HG02973 (cell line): ENCODE measurements around the gene JPH3.

Experiments used
- ATAC-seq: cut with Tn5 transposase; IDR thresholded peaks from one replicate; pipeline ENCODE4 v1.9.1; 2021; ENCODE audit warnings: moderate library complexity; ENCODE audit not compliant: unreplicated experiment

Gene JPH3

DNA sequence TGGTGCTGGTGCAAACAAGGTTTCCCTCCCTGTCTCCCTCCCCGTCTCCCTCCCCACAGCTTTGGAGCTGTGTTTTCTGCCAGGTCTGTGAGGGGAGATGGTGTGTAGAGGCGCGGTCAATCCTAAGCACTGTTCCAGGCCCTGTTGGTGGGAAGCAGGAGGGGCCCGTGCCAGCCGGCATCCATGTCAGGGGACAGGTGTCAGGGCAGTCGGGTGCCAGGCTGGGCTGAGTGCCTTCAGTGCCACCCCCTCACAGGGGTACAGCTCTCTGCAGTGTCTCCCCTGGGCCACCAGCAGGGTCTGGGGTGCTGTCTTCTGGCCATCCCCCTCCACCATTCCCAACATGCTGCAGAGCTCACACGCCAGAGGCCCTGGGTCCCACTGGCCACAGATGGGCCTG, 89.9 kb downstream of the JPH3 start:
- no peak for ATAC-seq

DNA sequence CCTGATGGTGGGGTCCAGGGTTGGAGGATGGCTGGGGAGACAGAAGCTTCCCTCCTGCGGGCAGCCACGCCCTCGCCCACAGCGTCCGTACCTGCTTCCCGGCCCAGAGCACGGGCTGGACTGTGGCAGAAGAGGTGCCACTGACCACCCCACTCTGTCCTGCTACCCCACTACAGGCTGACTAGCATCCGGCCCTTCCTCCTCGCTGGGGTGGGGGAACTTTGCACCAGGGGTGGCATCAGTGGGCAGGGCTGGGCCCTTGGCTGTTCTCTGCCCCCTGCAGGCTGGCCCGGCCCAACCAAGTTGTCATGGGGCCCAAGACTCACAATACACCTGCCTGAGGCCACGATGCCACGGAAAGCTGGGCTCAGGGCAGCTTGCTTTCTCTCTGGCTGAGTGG, 90.4 kb downstream of the JPH3 start:
- ATAC-seq: no peak

DNA sequence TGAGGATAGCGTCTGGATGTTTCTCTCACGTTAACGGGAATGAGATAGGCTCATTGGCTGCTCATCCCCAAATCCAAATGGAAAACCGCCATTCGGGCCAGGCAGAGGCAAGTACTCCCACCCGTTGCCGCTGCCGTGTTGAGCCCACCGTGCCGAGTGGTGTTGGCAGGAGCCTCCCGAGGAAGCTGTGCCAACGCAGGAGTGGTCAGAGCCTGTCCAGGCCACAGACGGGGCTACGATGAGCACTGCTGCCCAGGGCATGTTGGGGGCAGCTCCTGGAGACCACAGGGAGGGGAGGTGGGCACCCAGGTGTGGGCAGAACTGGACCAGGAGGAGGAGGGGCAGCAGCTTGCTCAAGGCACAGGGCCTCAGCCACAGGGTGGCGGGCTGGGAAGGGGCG, 91.5 kb downstream of the JPH3 start:
- no peak for ATAC-seq

DNA sequence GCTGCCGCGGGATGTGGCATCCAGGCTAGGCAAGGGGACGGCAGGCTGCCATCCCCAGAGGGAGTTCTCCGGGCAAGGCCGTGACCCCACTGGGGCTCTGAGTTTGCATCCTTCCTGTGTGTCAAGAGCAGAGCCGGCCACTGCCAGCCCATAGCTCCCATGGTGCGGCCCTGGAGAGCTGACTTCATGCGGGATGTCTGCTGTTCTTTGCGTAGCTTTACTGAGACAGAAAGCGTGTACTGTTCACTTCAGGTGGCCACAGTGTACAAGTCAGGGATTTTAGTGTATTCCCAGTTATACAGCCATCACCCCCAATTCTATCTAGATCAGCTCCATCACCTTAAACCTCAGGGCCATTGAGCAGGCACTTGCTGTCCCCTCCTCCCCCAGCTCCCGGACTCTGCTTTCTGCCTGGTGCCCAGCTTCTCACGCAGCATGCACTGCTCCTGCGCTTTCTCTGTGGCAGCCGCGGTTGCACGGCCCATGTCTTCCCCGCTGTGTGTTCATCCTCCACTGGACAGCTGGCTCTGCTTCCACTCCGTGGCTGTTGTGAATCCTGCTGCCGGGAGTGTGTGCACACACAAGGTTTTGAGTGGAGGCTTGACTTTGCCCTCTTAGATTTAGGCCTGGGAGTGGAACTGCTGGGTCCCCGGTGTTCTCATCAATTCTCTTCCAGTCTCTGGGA, 92.3 kb downstream of the JPH3 start:
- ATAC-seq: no peak

DNA sequence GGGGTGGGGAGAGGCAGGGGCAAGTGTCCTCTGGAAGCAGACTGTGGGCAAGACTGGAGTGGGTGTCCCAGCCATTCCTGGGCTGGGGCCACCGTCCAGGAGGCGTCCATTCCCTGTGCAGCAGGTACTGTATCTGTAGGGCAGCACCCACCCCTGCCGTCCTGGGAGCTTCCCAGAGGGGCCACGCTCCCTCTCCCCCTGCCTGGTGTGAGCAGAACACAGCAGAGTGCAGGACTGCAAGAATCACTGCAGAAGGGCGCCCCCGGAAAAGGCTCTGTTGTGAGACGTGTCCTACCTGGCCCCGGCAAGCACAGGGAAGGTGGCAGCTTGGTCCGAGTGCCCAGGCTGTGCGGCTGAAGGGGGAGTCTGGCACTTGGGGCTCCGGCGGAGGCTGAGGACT, 93.2 kb downstream of the JPH3 start:
- ATAC-seq: no peak

DNA sequence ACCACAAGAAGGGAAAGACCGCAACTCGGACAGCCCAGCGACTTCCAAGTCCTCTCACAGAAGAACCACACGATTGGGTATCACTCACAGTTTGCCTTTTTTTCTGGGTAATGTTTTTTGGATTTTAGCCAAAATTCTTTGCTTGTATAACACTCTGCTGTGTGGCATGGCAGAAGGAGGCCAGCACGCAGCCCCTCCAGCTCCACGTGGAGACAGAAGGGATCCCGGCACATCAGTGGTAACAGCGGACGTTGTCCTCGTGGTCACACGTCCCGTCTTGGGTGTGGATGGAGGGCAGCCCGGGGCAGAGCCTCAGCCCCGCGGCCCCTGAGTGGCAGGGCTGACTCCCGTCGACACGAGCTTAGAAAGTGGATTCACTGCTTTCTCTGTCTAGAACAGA, 94.4 kb downstream of the JPH3 start:
- no peak for ATAC-seq

DNA sequence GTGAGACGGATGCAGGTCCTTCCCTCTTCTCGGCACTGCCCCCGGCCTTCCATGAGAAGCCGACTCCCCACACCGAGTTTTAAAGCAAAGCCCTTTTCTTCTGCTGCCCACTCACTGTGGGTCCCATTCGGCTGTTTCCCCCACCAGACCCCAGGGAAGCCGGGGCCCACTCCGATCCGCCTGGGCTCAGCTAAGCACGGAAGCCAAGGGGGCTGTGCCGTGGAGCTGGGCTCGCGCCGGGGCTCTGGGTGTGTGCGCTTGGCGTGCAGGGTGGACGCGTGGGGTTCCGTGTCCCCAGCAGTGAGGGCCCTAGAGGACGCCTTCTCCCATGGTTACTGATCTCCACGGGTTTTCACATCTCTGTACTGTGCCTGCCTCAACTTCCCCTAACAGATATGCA, 94.9 kb downstream of the JPH3 start:
- ATAC-seq: no peak

DNA sequence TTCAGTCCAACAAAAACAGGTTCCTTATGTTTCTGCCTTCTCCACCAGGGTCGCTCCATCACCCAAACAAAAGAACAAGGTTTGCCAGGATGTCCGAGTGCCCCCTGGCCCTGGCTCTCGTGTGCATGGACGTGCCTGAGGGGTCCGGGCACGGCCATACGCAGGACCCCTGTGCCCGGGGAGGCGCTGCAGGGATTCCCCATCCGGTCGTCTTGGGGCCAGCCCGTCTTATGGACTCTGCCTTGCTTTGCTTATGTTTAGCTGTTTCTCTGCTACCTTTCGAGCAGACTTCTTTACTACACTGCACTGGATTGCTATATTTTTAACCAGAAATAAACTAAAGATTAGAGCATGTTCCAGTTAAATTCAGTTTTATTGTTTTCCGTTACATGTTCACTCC, 95.5 kb downstream of the JPH3 start:
- no peak for ATAC-seq

DNA sequence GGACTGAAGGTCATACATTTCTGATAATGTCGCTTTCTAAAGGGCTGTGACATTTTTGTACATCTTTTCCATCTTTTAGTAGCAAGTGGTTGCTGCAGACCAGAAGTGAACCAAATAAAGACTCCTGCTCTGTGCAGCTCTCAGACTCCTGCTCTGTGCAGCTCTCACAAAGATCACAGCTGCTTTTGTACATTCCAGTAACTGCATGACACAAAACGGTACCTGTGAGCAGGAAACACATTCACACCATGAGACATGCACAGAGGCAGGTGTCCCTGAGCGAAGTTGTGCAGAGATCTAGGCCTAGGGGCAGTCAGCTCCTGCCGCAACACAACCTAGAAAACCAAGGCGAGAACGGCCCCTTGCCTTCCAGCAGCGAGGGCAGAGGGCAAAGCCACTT, 95.9 kb downstream of the JPH3 start:
- peak; percentile 38 for ATAC-seq

DNA sequence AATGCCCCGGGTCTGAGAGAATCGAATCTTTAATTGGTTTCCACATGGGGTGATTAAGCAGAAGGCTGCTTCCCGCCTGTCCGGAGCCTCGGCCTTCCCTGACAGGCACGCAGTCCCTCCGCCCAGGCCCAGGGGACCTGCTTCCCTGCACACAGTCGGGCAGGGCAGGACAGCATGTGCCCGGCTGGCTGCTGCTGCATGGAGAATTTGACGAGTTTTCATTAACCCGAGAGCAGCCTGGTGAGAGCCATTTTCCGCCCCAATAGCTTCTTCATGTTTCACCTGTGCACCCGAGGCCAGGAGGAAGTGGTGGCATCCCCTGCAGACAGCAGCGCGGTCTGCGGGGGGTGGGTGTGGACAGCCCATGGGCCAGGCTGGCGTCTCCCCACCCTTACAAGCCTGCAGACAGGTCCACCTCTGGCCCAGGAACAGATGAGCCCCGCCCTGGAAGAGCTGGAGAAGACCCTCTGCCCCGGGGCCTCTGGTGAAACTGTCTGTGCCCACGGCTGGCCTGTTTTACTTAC, 96.4 kb downstream of the JPH3 start:
- ATAC-seq: peak; percentile 27

DNA sequence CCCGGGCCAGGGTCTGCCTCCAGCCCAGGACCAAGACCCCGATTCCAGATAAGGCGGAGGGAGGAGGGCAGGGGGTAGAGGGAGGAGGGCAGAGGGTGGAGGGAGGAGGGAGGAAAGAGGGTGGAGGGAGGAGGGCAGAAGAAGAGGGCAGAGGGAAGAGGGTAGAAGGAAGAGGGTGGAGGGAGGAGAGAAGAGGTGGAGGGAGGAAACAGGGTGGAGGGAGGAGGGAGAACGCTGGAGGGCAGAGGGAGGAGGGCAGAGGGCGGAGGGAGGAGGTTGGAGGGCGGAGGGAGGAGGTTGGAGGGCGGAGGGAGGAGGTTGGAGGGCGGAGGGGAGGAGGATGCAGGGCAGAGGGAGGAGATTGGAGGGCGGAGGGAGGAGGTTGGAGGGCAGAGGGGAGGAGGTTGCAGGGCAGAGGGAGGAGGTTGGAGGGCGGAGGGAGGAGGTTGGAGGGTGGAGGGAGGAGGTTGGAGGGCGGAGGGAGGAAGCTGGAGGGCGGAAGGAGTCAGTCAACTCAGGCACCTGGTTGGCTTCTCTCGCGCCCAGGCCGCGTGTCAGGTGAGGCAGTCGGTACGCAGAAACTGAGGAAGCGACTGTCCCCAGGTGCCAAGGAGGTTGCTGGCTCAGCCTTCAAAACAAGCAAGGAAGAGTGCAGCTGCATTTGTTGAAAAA, 98.2 kb downstream of the JPH3 start:
- ATAC-seq: no peak

DNA sequence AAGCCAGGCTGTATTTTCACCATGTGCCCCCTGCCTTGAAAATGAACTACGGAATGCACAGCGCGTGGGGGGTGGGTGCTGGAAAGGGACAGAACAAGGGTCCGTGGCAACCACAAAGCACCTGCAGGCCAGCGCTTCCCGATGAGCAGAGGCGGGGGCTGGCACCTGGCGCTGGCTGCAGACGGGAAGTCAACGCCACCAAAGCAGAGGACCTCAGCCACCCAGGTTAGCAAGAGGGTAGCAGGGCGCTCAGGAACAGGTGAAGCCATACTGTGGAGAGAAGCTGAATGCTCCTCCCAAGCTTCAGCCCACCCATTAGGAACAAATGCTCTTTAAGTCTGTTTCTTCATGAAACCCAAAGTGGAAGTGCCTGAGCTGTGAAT, 98.8 kb downstream of the JPH3 start:
- ATAC-seq: no peak

DNA sequence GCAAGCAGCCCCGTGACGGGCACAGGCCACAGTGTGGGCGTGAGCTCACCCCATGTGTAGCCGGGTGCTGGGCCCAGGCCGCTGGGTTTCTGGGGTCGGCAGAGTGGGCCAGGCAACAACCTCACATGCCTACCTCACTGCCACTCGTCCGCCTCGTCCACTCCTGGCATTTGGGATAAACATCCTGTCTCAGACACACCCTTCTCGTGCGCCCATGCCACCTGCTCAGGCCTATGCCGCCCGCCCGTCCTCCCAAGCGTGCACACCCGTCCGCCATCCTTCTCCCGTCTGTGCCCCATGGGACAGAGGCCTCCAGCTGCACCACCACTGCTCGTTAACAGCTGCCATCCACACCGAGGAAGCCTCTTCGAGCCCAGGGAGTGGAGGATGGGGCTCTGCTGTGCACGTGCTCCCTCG, 99.2 kb downstream of the JPH3 start:
- no peak for ATAC-seq

DNA sequence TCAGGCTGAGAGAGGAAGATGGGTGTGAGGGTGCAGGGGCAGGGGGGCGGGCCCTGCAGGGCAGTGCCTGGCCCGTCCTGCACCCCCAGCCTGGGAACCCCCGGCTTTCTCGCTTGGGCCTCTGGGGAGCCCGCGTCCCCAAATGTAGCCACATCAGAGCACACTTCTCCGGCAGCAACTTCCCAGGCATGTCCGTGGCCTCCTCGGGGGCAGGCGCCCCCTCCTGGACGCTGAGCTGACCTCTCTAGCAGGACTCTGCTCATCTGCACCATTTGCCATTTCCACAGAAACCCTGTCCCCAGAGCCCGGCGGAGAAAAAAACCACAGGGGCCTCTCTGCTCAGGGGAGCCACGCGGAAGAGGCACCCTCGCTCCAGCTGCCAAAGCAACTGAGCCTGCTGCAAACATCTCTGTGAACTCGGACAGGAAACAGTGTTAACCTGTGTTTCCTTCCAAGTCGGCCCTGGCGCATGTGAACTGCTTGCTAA, 100.1 kb downstream of the JPH3 start:
- no peak for ATAC-seq

DNA sequence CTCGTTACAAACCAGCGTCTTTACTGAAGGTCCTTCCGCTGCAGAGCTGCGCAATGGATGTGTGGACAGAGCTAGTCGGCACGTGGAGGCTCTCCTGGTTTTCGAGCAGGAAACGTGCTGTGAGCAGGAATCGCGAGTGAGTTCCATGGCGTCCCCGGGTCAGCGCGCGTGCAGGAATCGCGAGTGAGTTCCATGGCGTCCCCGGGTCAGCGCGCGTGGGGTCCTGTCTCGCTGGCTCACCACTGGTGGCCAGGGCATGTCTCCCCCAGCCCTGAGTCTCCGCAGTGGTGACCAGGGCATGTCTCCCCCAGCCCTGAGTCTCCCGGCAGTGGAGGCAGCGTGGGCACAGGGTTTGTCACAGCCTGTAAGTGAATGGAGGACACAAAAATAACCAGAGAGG, 100.8 kb downstream of the JPH3 start:
- no peak for ATAC-seq

DNA sequence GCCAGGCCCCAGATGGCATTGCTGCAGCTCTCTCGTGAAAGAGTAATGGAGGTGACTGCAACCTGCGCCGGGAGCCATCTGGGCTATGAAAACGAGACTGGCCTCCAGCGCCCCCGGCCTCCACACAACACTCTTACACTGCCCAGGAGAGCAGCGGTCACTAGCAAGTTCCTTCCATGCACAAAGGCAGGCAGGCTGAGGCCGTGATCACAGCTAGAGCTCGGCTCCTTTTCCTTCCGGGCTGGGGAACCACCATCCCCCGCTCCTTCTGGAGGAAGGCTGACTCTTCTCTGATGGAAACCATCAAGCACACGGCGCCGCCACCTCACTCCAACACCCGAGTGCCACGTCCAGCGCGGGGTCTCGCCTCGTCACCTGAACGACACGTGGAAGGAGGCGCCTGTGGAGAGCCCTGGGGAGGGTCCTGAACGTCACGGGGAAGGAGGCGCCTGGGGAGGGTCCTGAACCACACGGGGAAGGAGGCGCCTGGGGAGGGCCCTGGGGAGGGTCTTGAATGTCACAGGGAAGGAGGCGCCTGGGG, 101.6 kb downstream of the JPH3 start:
- ATAC-seq: no peak

DNA sequence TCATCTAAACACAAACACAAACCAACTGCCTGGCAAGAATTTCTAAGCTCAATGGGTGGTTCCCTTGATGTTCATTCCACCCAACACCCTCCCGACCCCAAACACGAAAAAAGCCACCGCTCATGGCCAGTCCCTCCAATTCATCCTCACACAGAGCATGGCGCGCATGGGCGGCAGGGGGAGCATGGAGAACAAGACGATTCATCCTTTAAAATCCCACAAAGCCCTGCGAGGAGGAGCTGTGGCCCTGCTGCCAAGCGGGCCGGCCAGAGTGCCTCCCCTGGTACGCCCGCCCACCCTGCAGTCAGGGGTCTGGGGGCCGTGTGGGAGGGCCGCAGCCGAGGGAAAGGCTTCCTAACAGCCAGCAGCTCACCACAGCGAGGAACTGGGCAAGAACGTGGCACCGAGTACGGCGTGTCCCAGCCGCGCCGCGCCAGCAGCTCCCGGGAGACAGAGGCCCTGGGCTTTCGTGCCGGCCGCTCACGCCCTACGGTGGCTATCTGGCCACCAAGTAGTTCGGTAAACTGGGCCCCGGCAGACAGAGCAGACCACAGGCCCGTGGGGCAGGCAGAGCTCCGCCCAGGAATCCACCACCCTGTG, 102.5 kb downstream of the JPH3 start:
- no peak for ATAC-seq

DNA sequence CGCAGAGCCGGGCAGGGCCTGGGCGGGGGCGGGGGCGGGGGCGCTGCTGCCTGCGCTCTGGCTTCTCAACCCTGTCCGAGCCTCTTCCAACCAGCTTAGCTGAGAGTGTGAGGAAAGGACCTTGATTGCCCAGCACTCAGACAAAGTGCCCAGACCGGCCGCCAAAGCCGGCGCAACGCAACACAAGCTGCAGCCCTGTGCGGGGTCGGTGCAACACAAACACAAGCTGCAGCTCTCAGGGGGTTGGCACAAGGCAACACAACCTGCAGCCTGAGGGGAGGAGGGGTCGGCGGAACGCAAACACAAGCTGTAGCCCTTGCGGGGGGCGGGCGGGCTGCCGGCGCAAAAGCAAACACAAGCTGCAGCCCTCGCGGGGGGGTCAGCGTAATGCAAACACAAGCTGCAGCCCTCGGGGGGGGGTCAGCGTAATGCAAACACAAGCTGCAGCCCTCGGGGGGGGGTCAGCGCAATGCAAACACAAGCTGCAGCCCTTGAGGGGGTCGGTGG, 103.5 kb downstream of the JPH3 start:
- ATAC-seq: no peak

DNA sequence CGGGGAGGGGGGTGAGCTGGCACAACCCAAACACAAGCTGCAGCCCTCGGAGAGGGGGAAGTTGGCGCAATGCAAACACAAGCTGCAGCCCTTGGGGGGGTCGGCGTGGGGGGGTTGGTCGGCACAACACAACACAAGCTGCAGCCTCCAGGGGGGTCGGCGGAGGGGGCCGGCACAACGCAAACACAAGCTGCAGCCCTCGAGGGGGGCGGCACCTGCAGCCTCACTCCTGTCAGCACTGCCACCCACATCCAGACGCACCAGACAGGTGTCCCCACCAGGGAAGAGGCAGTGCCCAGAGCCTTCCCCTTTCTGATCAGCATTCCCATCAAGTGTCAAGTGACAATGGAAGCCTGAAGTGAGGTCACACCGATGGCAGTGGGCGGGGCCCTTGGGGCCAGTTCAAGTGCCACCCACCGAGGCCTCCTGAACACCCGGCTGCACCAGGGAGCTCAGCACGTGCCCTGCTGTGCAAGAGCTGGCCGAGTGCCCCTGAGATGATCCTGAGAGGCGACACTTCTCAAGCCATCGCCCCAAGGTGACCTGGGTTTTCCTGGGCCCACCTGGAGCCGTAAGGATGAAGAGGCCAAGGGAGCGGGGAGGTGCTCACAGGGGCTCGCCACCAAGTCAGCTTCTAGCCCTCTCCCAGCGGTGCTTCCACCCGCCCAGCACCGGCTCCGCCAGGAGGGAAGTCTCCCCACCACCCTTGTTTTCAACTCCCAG, 104.1 kb downstream of the JPH3 start:
- no peak for ATAC-seq

DNA sequence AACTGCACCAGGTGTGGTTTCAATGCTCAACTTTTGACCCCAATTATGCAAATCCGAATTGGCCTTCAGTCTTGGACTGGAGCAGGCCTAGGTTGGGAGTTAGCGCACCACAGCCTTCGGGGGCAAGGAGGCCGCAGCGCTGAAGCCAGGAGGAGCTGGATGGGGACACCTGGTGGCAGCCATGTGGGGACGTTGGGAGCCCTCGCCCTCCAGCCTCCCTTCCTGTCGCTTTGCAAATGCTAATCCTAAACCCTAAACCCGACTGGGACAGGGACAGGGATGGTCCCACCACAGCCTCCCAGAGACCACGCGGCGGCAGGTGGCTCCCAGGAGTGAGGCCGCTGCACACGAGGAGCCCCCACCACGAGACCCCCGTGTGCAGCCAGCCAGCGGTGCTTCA, 104.8 kb downstream of the JPH3 start:
- ATAC-seq: no peak
